Trophoblast cell (in vitro differentiated cells and primary cell): ENCODE measurements around the gene TTC28.

Experiments
- DNase-seq, 2 donors: peaks; one replicate each; pipeline ENCODE4 v3.0.0-alpha.2; 2016
- H2AFZ ChIP-seq: 2 replicates; pipeline ENCODE4 v1.6.1; 2013; ENCODE audit warnings: low read length, moderate library complexity, mild to moderate bottlenecking; ENCODE audit not compliant: insufficient read depth, poor library complexity
- H2AK5ac ChIP-seq: 2 replicates; pipeline ENCODE4 v1.6.1; 2013; ENCODE audit warnings: mild to moderate bottlenecking, low read length
- H2BK120ac ChIP-seq: 2 replicates; pipeline ENCODE4 v1.6.1; 2013; ENCODE audit warnings: low read length, mild to moderate bottlenecking, moderate library complexity; ENCODE audit not compliant: insufficient read depth, poor library complexity
- H2BK12ac ChIP-seq: 2 replicates; pipeline ENCODE4 v1.6.1; 2013; ENCODE audit warnings: mild to moderate bottlenecking, low read length, moderate library complexity
- H2BK5ac ChIP-seq: 2 replicates; pipeline ENCODE4 v1.6.1; 2013; ENCODE audit warnings: low read length, low read depth, moderate library complexity, mild to moderate bottlenecking; ENCODE audit not compliant: poor library complexity
- H3K14ac ChIP-seq: 2 replicates; pipeline ENCODE4 v1.6.1; 2013; ENCODE audit warnings: mild to moderate bottlenecking, low read length
- H3K18ac ChIP-seq: 2 replicates; pipeline ENCODE4 v1.6.1; 2013; ENCODE audit warnings: mild to moderate bottlenecking, low read length
- H3K23ac ChIP-seq: 2 replicates; pipeline ENCODE4 v1.6.1; 2013; ENCODE audit warnings: low read length
- H3K27ac ChIP-seq: 2 replicates; pipeline ENCODE4 v1.5.1; 2013; ENCODE audit warnings: low read depth, mild to moderate bottlenecking, inconsistent platforms, low read length, moderate library complexity
- H3K27me3 ChIP-seq: 2 replicates; pipeline ENCODE4 v1.6.1; 2013; ENCODE audit warnings: inconsistent platforms, mild to moderate bottlenecking, low read length, moderate library complexity; ENCODE audit not compliant: insufficient read depth
- H3K36me3 ChIP-seq, 2 experiments: 1 replicate in 1 of 2; 2 replicates in 1 of 2; pipeline ENCODE4 v1.6.1; 2013; ENCODE audit warnings: low read length in 2 of 2, mild to moderate bottlenecking in 2 of 2, moderate library complexity in 1 of 2; ENCODE audit not compliant: insufficient read depth in 2 of 2, control insufficient read depth in 1 of 2
- H3K4ac ChIP-seq: 2 replicates; pipeline ENCODE4 v1.6.1; 2013; ENCODE audit warnings: low read depth, mild to moderate bottlenecking, low read length, moderate library complexity
- H3K4me1 ChIP-seq, 2 experiments: 1 replicate in 1 of 2; 2 replicates in 1 of 2; pipeline ENCODE4 v1.6.1; 2013; ENCODE audit warnings: low read length in 2 of 2, mild to moderate bottlenecking in 2 of 2, moderate library complexity in 1 of 2; ENCODE audit not compliant: insufficient read depth in 2 of 2, control insufficient read depth in 1 of 2
- H3K4me2 ChIP-seq: 2 replicates; pipeline ENCODE4 v1.6.1; 2013; ENCODE audit warnings: inconsistent platforms, mild to moderate bottlenecking, low read length, moderate library complexity
- H3K4me3 ChIP-seq: 2 replicates; pipeline ENCODE4 v1.5.1; 2013; ENCODE audit warnings: mild to moderate bottlenecking, low read depth, low read length, inconsistent platforms
- H3K79me1 ChIP-seq: one replicate; pipeline ENCODE4 v1.6.1; 2013; ENCODE audit warnings: low read length
- H3K79me2 ChIP-seq: 2 replicates; pipeline ENCODE4 v1.6.1; 2013; ENCODE audit warnings: low read length, mild to moderate bottlenecking; ENCODE audit not compliant: control insufficient read depth, insufficient read depth, poor library complexity
- H3K9ac ChIP-seq: 2 replicates; pipeline ENCODE4 v1.6.1; 2013; ENCODE audit warnings: mild to moderate bottlenecking, low read length
- H3K9me3 ChIP-seq: 2 replicates; pipeline ENCODE4 v1.6.1; 2013; ENCODE audit warnings: low read depth, mild to moderate bottlenecking, control low read depth, inconsistent platforms, low read length; ENCODE audit not compliant: insufficient read depth
- H4K12ac ChIP-seq: 2 replicates; pipeline ENCODE4 v1.6.1; 2013; ENCODE audit warnings: low read depth, mild to moderate bottlenecking, low read length, moderate library complexity
- H4K8ac ChIP-seq: 2 replicates; pipeline ENCODE4 v1.6.1; 2013; ENCODE audit warnings: low read depth, mild to moderate bottlenecking, low read length, moderate library complexity
- H4K91ac ChIP-seq: one replicate; pipeline ENCODE4 v1.6.1; 2013; ENCODE audit warnings: low read depth, mild to moderate bottlenecking, low read length, moderate library complexity
- WGBS: extraction: QIAGEN DNeasy Blood & Tissue Kit; methylation state at CpG from one replicate; pipeline ENCODE4 v1.1.7; 2013; ENCODE audit warnings: missing lambda C conversion rate; ENCODE audit not compliant: insufficient read length, insufficient coverage; ENCODE audit errors: extremely low coverage; 5-methylcytosine and 5-hydroxymethylcytosine counted together

TTC28 gene

DNA sequence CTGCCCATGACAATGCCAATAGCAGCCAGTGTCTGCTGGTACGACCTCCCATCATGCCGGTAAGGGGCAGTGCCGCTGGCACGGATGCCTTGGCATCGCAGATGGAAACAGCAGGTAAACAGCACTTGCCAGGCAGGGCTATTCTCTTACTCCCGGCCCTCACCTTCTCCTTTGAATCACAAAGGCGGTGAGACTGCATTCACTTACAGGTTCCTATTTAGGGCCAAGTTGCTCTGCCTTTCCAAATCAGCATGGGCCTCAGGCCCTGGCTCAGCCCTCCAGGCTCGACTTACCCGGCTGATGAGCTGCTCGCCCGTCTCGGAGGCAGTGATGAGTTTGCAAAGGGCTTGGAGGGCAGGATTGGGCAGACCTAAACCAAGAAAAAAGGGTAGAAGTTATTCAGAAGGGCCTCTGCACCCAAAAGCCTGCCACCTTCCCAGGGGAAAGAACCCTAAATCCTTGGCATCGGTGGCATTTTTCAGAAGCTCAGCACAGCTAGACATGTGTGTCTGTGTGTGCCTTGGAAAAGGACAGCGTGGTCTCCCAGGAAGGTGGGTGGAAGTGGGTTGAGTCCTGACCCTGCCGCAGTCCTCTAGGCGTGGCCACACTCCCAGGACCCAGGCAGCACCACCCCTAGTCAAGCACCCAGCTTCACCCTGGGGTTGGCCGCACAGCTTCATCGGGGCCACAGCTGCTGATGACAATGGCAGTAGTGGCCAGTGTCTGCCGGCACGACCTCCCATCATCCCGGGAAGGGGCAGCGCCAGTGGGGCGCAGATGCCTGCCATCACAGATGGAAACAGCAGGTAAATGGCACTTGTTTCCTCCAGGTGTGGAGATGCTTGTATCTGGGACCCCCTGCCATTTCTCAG lies 687.1 kb downstream of the TTC28 start:
- no CpG with 5 or more reads among the region's 23 CpGs for WGBS
- no peak overlapping the region for H4K12ac ChIP-seq

DNA sequence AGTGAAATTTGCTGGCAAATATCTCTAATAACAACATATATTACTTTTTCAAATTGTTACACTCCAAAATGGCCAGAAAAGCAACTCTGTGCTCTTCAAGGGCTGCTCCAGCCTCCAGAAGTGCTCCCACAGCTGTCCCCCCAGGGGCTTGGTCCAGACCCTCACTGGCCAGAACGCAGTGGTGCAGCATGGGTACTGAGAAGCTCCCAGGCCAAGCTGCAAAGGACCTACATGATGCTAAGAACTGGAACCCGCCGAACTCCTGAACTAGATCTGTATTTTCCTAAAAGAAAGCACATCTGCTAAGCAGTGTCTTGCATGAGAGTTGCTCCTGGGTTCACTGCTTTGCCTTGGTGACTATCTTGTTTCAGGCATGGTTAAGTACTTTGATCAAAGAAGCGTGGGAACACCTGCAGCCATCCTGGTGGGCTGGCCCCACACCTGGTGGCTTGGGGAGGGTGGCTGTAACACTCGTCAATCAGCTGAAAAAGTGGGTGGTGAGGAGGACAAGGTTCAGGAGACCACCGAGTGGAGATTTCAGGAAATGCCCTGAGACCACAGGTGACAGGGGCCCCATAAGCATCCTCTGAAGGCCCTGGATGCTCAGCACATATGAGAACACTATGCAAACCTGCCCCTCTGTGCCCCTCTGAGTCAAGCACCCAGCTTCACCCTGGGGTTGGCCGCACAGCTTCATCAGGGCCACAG lies 687.9 kb downstream of the TTC28 start:
- H2BK5ac ChIP-seq: no peak overlapping the region
- no peak overlapping the region for H4K8ac ChIP-seq
- H3K4me1 ChIP-seq: peaks cover 10 to 18% of the 10 kb centered on the region in 2 experiments
- no peak overlapping the region for H3K4me2 ChIP-seq
- peaks cover 3% of the 10 kb centered on the region for H3K79me1 ChIP-seq
- H4K91ac ChIP-seq: no peak overlapping the region
- no peaks in the 10 kb centered on the region for H3K9me3 ChIP-seq
- no peak overlapping the region for H3K4me3 ChIP-seq
- no peak overlapping the region for H4K12ac ChIP-seq
- no peaks in the 10 kb centered on the region for H3K27me3 ChIP-seq
- H3K27ac ChIP-seq: no peak overlapping the region
- no peak overlapping the region for H2BK12ac ChIP-seq
- no peak overlapping the region for H3K14ac ChIP-seq
- no peaks in the 10 kb centered on the region for H3K79me2 ChIP-seq
- no CpG with 5 or more reads among the region's 7 CpGs for WGBS
- no peak overlapping the region for H3K23ac ChIP-seq
- no peak overlapping the region for H3K18ac ChIP-seq
- H2BK120ac ChIP-seq: no peak overlapping the region
- H2AFZ ChIP-seq: no peak overlapping the region
- peaks cover 0 to 8% of the 10 kb centered on the region in 2 experiments for H3K36me3 ChIP-seq
- no peak overlapping the region for H2AK5ac ChIP-seq
- no peak for DNase-seq
- no peak overlapping the region for H3K4ac ChIP-seq
- no peak overlapping the region for H3K9ac ChIP-seq

More for the DNA sequence above, 687.1 kb downstream of the TTC28 start:
- Histone ChIP-seq H3K9ac (no peak overlapping the region), H2AFZ (no peak overlapping the region), H2BK5ac (no peak overlapping the region), H3K36me3 (peaks cover 0 to 8% of the 10 kb centered on the region in 2 experiments), H3K79me1 (no peaks in the 10 kb centered on the region), H3K4ac (no peak overlapping the region), H4K91ac (no peak overlapping the region), H2BK120ac (no peak overlapping the region), H3K9me3 (no peaks in the 10 kb centered on the region), H3K4me2 (no peak overlapping the region), H3K79me2 (no peaks in the 10 kb centered on the region), H2AK5ac (no peak overlapping the region), H3K4me1 (peaks cover 3 to 10% of the 10 kb centered on the region in 2 experiments), H3K4me3 (no peak overlapping the region), H3K23ac (no peak overlapping the region), H2BK12ac (no peak overlapping the region), H3K27ac (no peak overlapping the region), H4K8ac (no peak overlapping the region), H3K14ac (no peak overlapping the region), H3K18ac (no peak overlapping the region), H3K27me3 (no peaks in the 10 kb centered on the region)
- DNase-seq: no peak

DNA sequence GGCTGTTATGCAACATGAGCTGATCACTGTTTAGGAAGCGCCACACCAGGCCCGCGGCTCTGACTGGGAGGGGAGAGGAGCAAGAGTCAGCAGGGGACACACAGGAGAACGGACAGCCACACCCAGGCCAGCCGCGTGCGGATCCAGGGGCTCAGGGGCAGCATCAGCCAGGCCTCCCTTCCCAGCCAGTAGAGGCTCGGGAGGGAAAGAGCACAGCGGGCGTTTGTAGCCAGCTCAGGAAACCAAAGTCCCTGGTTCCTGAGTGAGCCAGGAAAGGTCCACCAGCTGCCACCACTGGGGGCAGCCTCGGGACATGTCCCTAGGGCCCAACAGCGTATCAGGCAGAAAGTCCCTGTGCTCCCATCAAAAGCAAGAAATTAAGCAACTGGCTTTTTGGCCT lies 688.8 kb downstream of the TTC28 start:
- no CpG with 5 or more reads among the region's 12 CpGs for whole genome bisulfite sequencing

DNA sequence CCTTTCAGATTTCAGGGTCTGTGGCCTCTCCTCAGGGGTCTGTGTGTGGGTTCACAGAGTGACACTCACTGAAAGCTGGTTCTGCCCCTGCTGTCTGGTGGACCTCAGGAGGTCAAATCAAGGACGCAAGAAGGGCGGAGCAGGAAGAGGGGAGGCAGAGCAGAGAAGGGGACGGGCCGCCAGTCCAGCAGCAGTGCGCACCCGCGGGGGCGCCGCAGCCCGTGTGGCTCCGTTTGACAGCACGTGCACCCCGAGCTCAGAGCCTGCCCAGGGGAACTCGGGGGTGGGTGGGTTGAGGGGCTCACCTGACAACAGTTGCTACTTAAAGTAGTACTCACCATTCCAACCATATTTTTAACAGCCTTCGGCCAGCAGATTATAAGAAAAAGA lies 689.2 kb downstream of the TTC28 start:
- no CpG with 5 or more reads among the region's 15 CpGs for WGBS
- H3K23ac ChIP-seq: no peak overlapping the region
- H3K27ac ChIP-seq: no peak overlapping the region
- no peak overlapping the region for H4K12ac ChIP-seq
- H3K9ac ChIP-seq: no peak overlapping the region
- H3K27me3 ChIP-seq: no peaks in the 10 kb centered on the region
- H3K4me1 ChIP-seq: peaks cover 10 to 22% of the 10 kb centered on the region in 2 experiments
- no peak overlapping the region for H4K8ac ChIP-seq
- H3K4me3 ChIP-seq: no peak overlapping the region
- H3K79me1 ChIP-seq: peaks cover 3% of the 10 kb centered on the region
- no peak overlapping the region for H3K4ac ChIP-seq
- H2BK12ac ChIP-seq: no peak overlapping the region
- no peak overlapping the region for H2BK120ac ChIP-seq
- no peak for DNase-seq
- H3K36me3 ChIP-seq: peaks cover 4 to 8% of the 10 kb centered on the region in 2 experiments
- H3K18ac ChIP-seq: no peak overlapping the region
- no peak overlapping the region for H3K4me2 ChIP-seq
- H2BK5ac ChIP-seq: no peak overlapping the region
- H3K79me2 ChIP-seq: no peaks in the 10 kb centered on the region
- no peaks in the 10 kb centered on the region for H3K9me3 ChIP-seq
- no peak overlapping the region for H2AFZ ChIP-seq
- H2AK5ac ChIP-seq: no peak overlapping the region
- no peak overlapping the region for H3K14ac ChIP-seq
- peak overlapping the region; percentile 63 for H4K91ac ChIP-seq

More for the DNA sequence above, 688.8 kb downstream of the TTC28 start:
- H3K23ac ChIP-seq: no peak overlapping the region
- no peak overlapping the region for H3K4ac ChIP-seq
- H2BK5ac ChIP-seq: no peak overlapping the region
- no peak overlapping the region for H4K8ac ChIP-seq
- no peak overlapping the region for H3K14ac ChIP-seq
- H3K18ac ChIP-seq: no peak overlapping the region
- no peak overlapping the region for H3K9ac ChIP-seq
- H2AFZ ChIP-seq: peak overlapping the region; percentile 23
- no peaks in the 10 kb centered on the region for H3K27me3 ChIP-seq
- H2AK5ac ChIP-seq: no peak overlapping the region
- DNase-seq: peak; percentile 55 to 78
- peaks cover under 1 to 8% of the 10 kb centered on the region in 2 experiments for H3K36me3 ChIP-seq
- no peak overlapping the region for H4K12ac ChIP-seq
- H3K9me3 ChIP-seq: no peaks in the 10 kb centered on the region
- H3K4me3 ChIP-seq: no peak overlapping the region
- H3K79me2 ChIP-seq: no peaks in the 10 kb centered on the region
- peaks cover 10 to 22% of the 10 kb centered on the region in 2 experiments for H3K4me1 ChIP-seq
- no peak overlapping the region for H4K91ac ChIP-seq
- H3K4me2 ChIP-seq: no peak overlapping the region
- peaks cover 3% of the 10 kb centered on the region for H3K79me1 ChIP-seq
- H2BK120ac ChIP-seq: no peak overlapping the region
- H3K27ac ChIP-seq: no peak overlapping the region
- no peak overlapping the region for H2BK12ac ChIP-seq
